GM19452 (cell line): ENCODE data around the gene GALNT7.
A peak's percentile ranks its signal among the peaks of the same experiment; 100 is the strongest.

ENCODE experiments used
- ATAC-seq: cut with Tn5 transposase; IDR thresholded peaks from one replicate; pipeline ENCODE4 v1.9.1; 2021; ENCODE audit not compliant: unreplicated experiment

Gene GALNT7

DNA sequence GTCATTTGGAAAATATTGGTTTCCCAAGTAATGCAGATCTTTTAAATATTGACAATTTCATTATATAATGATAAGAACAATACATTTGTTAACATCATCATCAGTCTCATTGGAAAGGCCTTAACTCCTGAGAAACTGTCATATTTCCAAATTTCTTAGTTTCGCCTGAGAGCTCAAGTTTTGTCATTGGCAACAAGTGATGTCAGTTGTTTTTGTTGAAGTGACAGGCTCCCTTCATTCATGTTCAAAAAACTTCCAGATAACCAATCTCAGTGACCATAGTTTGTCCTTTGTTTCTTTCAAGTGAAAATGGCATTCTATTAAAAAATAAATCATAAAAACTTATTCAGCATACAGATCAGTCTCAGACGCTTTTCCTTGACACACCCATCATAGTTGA is 93.8 kb downstream of the GALNT7 start:
- no peak for ATAC-seq

DNA sequence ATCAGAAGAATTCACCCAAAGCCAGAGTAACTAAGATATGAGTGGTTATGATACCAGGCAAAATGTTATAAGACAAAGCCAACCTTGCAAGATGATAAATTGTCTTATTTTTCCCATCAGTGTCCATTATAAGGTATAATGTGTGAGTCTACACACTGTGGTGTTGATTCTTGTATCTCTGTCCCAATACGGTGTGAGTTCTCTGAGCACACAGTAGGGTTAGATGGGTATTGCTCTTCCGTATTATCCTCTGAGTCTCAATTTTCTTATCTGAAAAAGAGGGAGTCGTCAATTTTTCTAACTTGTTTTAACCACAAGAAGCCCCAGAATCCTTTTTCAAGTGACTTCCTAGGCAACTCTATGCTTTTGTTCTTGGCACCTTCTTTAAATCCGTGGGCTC is 95.6 kb downstream of the GALNT7 start:
- ATAC-seq: peak; percentile 18

DNA sequence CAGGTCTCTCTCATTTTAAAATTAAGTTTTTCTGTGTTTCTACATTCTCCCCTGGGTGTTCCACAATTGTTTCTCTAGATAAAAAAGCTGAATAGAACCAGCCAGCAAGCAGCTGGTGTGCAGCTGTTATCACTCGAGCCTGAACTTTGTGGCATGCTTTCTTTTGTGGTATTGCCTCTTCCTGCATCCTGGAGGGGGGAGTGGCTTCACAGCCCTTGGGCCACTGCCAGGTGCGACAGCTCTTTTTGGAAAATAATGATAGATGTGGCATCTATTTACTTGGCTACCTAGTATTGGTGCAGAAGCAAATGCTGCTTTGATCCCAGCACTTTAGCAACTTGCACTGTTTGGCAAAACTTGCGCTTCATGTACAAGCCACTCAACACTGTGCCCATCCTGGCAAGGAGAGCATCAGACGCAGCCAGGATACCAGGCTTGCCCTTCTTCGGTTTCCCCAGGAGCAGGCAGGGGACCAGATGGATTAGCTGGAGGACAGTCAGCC is 96.1 kb downstream of the GALNT7 start:
- peak; percentile 85 for ATAC-seq

DNA sequence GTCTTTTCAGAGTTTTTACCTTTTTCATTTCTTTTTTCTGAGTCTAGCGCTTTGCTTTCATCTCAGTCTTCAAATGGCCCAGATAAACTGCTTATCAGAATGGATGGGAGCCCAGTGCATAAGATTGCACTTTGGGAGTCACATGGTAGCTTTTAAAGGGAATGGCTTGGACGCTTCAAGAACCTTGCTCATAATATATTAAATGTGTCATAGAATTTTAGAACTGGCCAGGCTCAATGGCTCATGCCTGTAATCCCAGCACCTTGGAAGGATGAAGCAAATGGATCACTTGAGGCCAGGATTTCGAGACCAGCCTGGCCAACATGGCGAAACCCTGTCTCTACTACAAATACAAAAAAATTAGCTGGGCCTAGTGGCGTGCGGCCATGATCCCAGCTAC is 97.1 kb downstream of the GALNT7 start:
- no peak for ATAC-seq

DNA sequence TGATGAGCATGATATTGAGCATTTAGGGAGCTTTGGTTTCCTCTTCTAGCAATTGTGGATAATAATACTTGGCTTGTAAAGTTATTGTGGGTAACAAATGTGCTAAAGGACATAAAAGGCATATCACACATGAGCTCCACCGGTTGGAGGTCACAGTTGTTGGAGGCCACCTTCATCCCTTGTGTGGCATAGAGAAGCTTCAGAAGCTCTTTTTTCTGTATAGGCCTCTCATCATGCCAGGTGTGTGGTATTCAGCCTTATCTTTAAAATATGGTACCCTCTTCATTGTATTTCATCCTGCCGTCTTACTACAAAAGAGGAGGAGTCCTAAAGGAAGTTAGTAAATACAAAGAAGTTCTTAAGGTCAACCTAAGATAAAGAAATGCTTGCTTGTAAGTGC is 99.1 kb downstream of the GALNT7 start:
- no peak for ATAC-seq

DNA sequence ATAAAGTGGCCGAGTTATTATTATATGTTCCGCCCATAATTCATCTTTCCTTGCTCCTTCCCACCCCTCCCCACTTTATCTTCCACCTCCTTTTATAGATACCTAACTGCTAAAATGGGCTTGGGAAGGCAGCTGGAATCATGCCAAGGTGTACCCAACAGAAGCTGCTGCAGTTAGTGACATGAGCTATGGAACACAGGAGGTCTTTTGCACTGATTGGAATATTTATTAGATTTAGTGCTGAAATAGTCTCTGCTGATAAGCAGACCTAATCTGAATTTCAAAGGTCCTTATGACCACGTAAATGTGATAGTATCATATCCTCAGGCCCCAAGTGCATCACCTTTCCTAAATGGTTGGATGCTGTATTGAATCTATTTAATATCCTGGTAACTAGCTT is 100.7 kb downstream of the GALNT7 start:
- ATAC-seq: no peak

DNA sequence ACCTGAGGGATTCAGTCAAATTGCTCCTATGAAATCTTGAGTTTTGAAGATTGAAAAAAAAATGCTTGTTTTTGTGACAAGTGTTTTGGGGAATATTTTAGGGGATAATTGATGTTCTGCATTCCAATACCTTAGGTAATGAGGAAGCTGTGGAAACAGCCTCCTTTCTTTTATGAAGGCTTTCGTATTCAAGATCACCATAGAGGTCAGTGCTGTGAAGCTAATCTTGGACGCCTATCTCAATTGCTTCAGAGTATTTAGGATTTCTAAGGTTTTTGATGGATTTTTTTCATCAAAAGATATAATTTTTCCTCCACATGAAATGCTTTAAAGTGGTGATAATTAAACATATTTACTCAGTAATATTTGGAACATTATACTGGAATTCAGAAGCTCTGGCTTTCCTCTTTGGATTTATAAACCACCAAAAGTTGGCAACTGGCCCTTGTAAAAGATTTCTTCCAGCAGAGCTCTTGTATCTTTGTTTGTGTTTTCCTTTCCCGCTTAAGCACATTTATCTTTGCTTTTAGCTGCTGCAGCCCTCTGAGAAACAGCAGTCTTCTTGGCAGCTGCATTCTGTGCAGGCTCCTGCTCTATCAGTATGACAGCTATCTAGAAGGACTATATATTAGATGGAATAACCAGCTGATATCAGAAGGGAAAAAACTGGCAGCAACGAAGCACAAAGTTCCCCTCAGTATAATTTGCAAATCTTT is 101.9 kb downstream of the GALNT7 start:
- ATAC-seq: no peak

DNA sequence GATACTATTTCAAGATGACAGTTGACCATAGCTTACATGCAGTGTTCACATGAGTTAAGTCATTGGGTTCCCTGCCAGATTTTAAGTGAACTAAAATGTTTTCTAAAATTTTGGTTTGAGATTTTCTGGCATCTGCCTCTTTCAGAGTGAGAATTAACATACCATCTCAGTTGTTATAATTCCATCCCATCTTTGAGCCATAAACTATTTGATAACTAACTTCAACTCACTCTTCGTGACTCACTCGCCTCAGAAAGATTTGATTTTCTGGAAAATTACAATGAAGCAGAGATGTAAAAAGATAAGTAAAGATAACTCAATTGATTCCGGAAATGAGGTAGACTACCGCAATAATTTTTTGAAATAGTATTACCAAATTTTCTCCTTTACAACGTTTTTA is 103.7 kb downstream of the GALNT7 start:
- ATAC-seq: no peak

DNA sequence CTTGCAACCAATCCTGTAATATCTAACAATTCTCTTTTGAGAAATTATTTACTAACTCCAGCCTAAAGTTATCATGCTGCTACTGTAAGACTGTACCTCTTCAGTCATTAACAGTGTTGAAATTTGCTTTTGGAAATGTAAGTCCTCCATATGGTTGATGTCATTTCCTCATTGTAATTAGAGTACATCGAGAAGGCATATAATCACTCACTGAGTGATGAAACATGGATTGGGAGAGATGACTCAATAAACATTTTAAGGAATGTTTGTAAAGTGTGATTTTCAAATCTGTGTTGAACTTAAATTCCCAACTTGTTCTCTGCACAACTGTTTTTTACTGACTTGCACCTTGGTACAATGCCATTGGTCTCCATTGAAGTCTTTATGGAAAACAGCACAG is 104.4 kb downstream of the GALNT7 start:
- ATAC-seq: no peak

DNA sequence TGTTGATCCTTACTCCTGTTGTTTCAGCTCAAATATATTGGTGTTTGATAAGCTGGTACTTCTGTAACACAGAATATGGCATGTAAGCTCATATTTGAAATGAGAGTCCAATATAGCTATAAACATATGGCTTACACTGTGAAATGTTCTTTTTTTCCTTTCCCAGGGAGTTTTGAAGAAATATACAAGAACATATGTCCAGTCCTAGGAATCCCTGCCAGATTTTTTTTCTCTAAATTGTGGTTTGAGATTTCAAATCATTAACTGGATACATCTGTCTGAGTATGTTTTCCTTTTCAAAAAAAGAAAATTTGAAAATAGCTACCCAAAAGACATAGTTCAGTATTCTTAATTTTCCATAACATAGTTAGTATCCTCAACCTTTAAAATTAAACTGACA is 105.3 kb downstream of the GALNT7 start:
- no peak for ATAC-seq

DNA sequence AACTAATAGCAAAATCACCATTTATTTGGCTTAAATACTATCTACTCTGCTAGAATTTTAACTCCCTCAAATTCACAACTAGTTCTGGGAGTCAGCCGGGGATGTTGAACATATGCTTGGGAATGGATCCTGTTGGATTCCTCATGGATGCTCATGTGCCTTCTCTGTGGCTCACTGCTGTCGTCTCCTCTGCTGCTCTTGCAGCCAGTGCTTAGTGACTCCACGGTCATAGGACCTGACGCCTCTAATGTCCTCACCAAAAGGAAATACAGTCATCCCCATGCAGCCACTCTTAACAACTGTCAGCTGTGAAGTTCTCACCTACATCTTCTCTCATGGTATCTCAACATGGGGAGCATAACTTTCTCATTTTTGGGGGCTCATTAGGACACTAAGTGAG is 106.1 kb downstream of the GALNT7 start:
- ATAC-seq: no peak

DNA sequence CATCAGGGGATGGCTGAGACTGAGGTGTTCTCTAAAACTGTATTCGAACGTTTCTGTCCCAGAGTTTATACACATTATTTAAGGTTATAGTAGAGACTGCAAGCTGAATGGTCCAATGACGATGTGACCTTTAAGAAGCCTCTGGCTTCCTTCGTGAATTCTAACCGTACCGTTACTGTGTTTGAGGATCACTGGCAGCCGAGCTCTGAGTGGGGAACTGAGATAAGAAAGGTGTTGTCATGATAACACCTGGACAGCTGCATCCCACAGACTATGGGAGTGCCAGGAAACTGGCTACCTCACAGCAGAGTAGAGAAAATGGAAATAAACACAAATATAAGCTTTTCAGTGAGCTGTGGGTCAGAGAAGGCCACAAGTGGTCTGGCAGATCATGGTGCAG is 106.5 kb downstream of the GALNT7 start:
- no peak for ATAC-seq

DNA sequence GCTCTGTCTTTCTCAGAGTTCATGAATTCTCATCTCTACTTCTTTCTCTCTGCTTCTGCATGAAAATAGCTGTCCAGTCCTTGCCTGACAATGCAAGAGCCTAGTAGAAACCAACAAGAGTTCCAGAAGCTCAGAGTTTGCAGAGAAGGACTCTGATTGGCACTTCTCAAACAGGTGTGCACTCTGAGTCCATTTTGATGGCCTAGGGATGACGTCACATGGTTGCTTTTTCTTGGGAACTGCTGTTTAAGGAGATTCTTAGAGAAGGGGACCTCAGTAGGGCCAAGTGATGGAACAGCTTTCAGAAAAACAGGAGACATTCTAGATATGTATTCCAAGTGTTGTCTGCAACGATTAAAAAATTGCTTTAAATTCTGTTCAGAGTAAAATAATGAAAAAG is 108.7 kb downstream of the GALNT7 start:
- ATAC-seq: no peak

DNA sequence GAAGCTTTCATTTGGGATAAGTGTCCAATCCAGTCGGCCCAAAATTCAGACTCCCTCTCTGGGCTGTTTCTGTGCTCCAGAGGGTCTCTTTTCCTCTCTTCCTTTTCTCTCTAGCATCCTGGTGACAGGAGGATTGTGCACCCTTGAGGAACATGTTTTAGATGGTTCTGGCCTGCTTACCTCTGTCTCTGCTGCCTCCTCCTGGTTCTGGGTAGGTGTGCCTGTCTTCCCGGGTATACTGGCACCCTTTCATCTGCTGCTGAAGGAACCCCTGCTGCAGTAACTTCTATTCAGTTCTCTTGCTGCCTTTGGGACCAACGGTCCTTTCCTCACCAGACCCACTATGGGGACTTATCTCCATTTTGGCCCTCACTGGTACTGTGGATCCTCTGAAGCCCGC is 112.4 kb downstream of the GALNT7 start:
- ATAC-seq: no peak

DNA sequence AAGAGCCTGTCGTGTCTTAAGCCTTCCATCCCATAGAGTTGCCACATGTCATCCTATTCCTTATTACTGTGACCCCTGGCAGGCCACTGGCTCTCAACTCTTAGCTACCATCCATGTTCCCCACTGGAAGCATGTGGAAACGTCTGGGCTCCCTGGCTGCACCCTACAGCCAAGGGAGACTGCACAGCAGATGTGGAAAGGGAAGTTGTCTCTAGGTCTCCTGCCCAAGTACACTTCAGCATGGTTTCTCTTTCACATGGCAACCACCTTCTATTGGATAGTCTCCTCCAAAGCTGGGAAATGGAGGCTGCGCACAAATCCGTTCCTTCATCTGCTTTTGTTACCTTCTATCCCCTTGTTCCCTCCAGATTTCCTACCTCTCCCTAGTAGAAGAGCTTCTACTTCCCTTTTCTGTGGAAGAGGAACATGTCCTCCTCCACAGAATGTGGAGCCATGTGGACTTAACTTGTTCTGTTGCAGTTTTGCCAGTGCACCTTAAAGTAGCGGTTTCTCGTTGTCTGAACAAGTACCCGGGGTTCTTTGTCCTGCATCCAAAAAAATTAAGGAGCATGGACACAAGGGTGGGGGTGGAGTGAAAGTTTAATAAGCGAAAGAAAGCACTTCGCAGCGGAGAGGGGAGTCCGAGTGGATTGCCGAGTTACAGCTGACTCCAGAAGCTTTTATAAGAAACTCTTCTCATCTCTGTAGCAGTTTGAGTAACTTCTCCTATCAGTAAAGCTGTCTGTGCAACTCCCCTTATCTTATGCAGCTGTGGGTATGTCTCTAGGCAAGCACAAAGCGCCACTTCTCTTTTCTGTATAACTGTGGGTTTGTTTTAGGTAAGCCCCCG is 113.0 kb downstream of the GALNT7 start:
- ATAC-seq: no peak

DNA sequence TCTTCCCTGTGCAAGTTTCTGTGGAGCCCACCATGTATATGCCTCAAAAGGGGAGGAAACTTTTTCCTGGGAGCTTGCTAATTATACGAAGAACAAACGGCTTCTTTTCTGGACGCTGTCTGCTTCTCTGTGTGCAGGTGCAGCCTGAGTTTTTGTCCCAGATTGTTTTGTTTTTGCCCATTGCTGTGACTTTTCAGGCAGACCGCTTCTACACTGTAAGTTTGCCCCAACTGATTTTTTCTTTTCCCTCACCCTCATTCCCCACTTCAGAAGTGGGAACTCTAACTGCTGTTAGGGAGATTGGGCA is 113.6 kb downstream of the GALNT7 start:
- no peak for ATAC-seq

DNA sequence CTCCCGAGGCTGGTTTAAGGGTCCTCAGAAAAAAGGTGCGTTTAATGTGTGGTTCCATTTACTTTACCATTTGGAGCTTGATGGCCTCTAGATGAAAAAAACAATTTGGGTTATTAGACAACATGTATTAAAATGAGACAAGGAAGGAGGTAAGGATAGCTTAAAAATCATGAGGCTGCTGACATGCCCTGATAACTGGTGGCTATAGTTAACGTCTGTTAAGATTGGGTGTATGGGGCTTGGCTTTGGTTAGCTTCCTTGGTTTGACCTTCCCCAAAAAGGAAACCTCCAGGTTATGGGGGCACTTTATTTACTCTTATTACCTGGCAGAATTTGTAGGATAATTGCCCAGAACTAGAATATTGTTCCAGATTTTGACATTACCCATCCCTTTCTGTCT is 114.0 kb downstream of the GALNT7 start:
- no peak for ATAC-seq

DNA sequence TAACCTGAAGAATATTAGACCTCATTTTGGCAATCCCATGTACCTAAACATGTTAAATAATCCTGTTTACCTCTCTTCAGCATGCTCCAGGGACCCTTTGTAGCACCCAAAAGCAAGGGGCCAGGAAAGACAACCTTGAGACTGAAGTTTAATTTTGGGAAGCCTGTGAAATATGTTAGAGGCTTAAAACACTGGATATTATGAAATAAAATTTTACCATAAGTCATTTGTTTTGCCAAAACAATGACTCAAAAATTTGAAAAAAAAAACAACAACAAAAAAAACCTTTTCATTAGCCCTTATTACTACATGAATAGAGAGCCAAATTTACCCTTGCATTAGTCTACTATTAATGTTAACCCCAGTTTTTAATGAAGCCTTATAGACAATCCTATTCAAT is 115.9 kb downstream of the GALNT7 start:
- ATAC-seq: no peak

DNA sequence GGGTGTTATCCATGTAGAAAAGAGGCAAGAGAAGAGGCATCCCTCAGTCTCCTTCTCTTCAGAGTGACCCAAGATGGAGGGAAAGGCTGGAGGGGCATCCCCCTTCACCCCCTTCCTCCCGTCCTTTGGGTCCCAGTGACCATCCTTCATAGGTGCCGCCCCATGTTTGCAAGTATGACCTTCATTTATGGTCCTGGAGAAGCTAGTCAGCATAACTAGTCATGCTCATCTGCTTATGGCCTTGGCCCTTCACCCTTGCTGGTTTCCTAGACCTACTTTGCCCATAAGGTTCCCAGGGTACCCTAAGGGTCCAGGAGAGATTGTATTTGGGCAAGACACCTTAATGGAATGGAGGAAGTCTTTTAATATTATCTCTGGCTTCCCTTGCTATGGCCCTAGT is 118.9 kb downstream of the GALNT7 start:
- ATAC-seq: no peak

DNA sequence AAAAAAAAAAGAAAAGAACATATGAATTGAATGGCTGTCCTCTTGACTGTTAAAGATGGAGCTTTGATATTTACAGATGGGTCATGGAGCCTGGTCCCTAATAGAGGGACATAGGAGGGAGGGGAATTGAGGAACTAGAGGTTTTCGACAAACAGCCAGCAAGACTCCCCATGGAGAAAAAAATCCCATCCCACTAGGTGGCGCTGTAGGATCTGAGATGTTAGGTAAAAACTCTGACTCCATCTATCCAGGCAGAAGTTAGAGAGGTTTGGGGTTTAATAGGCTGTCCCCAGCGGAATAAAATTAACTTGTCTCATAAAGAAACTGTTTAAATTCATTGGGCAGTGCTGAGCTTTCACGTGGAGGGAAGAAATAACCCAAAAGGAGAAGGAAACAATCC is 119.7 kb downstream of the GALNT7 start:
- ATAC-seq: no peak

DNA sequence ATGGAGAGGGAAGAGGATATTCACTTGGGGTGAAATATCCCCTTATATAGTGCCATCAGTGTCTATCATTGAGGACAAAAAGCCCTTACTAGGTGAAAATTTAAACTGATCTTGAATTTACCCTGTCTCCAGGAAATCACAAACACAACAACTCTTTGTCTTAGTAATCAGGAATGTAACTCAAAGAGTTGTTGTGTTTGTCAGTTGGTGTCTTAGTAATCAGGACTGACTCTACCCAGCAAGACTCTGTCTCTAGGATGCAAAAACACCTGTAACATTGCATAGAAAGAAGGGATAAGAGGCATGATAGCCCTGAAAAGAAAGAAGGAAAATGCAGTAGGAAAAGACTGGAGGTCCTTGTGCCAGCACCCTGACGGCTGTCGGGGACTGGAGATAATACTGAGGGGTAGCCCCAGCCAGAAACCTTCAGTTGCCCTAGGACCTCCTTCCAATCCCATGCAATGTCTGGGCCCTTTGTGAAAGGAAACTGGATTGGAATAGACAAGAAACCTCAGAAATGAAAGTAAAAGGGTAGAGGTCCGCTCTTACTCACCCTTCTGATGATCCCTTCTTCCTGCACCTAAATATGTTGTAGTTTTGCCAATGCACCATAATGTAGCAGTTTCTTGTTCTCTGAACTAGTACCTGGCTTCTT is 120.2 kb downstream of the GALNT7 start:
- no peak for ATAC-seq

DNA sequence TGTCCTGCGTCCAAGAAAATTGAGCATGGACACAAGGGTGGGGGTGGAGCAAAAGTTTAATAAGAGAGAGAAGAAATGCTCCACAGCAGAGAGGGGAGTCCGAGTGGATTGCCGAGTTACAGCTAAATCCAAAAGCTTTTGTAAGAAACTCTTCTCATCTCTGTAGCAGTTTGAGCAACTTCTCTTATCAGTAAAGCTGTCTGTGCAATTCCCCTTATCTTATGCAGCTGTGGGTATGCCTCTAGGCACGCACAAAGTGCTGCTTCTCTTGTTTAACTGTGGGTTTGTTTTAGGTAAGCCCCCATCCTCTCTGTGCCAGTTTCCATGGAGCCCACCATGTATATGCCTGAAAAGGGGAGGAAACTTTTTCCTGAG is 120.7 kb downstream of the GALNT7 start:
- no peak for ATAC-seq
